Retinal pigment epithelial cell (primary cell): ENCODE results near the gene LIX1.

Source experiments
- DNase-seq: peaks from one replicate; pipeline ENCODE4 v3.0.0-alpha.2; 2010; ENCODE audit warnings: low read depth
- H3K4me3 ChIP-seq: 2 replicates; pipeline ENCODE4 v1.5.1; 2011; ENCODE audit warnings: mild to moderate bottlenecking, low read length, control low read depth, moderate library complexity
- CTCF ChIP-seq: conservative IDR thresholded peaks from 2 replicates; pipeline ENCODE4 v1.5.1; 2011; ENCODE audit warnings: low read depth, low read length, control low read depth, inconsistent platforms

The LIX1 gene

GRCh38 chr5:97119007-97119390 lies 23.4 kb downstream of the LIX1 start:
- DNase-seq, result peak; percentile 42
- H3K4me3 ChIP-seq, result no peak overlapping the region
- TF ChIP-seq CTCF, result no peak

GRCh38 chr5:97118261-97119006 lies 24.0 kb downstream of the LIX1 start:
- DNase-seq, result no peak
- H3K4me3 ChIP-seq, result no peak overlapping the region
- TF ChIP-seq CTCF, result no peak

- no peak for TF ChIP-seq CTCF
- H3K4me3 ChIP-seq, result no peak overlapping the region
- DNase-seq, result no peak
These were observed 26.5 kb downstream of the LIX1 start for GRCh38 chr5:97115932-97116331.

GRCh38 chr5:97112230-97112629 lies 30.2 kb downstream of the LIX1 start:
- no peak for DNase-seq
- TF ChIP-seq CTCF, result no peak
- no peak overlapping the region for H3K4me3 ChIP-seq

GRCh38 chr5:97111616-97112015 lies 30.8 kb downstream of the LIX1 start:
- no peak for DNase-seq
- TF ChIP-seq CTCF, result no peak
- no peak overlapping the region for H3K4me3 ChIP-seq

- H3K4me3 ChIP-seq, result no peak overlapping the region
- no peak for DNase-seq
- no peak for TF ChIP-seq CTCF
These were observed 31.4 kb downstream of the LIX1 start for GRCh38 chr5:97111004-97111403.

- TF ChIP-seq CTCF, result no peak
These were observed 35.1 kb downstream of the LIX1 start for GRCh38 chr5:97107318-97107717.

More at GRCh38 chr5:97107318-97107717, 35.1 kb downstream of the LIX1 start:
- no peak overlapping the region for H3K4me3 ChIP-seq
- no peak for DNase-seq
